Astrocyte (in vitro differentiated cells and primary cell): ENCODE measurements around the gene KPNA2. TPM values are rescaled to one million over a fixed set of nuclear protein-coding genes. Genes with fewer than 3 reads are reported as not detected.
"Not testable (repeated sequence)": the region's sequence is repeated elsewhere in the genome, so short reads cannot be mapped to it uniquely, and the experiment has no call there.

Experiments used
- DNase-seq: peaks from one replicate; pipeline ENCODE4 v3.0.0-alpha.2; 2010; ENCODE audit warnings: low read depth
- FAIRE-seq: peaks from 2 replicates; lab custom pipeline; 2011; peaks lifted over from hg19 to GRCh38; lab: Jason Lieb, UNC
- H2AFZ ChIP-seq: 2 replicates; pipeline ENCODE4 v1.6.0; 2012; ENCODE audit warnings: low read depth, low read length, inconsistent platforms
- H3K27ac ChIP-seq: 2 replicates; pipeline ENCODE4 v1.5.1; 2011; ENCODE audit warnings: low read depth, low read length, inconsistent platforms
- H3K27me3 ChIP-seq: 2 replicates; pipeline ENCODE4 v1.6.0; 2011; ENCODE audit warnings: low read length, inconsistent platforms; ENCODE audit not compliant: insufficient read depth
- H3K36me3 ChIP-seq: 2 replicates; pipeline ENCODE4 v1.5.1; 2011; ENCODE audit warnings: low read length, inconsistent platforms; ENCODE audit not compliant: insufficient read depth
- H3K4me1 ChIP-seq: 2 replicates; pipeline ENCODE4 v1.5.1; 2011; ENCODE audit warnings: low read length, inconsistent platforms; ENCODE audit not compliant: insufficient read depth
- H3K4me2 ChIP-seq: 2 replicates; pipeline ENCODE4 v1.6.0; 2012; ENCODE audit warnings: low read length, inconsistent platforms
- H3K4me3 ChIP-seq: 2 replicates; pipeline ENCODE4 v1.5.1; 2011; ENCODE audit warnings: low read depth, mild to moderate bottlenecking, low read length, inconsistent platforms; ENCODE audit not compliant: insufficient read depth
- H3K79me2 ChIP-seq: 2 replicates; pipeline ENCODE4 v1.6.0; 2012; ENCODE audit warnings: mild to moderate bottlenecking, low read length, inconsistent platforms; ENCODE audit not compliant: insufficient read depth
- H3K9ac ChIP-seq: 2 replicates; pipeline ENCODE4 v1.6.0; 2012; ENCODE audit warnings: mild to moderate bottlenecking, low read length, inconsistent platforms
- H3K9me3 ChIP-seq: 2 replicates; pipeline ENCODE4 v1.5.1; 2012; ENCODE audit warnings: low read depth, mild to moderate bottlenecking, low read length, inconsistent platforms; ENCODE audit not compliant: insufficient read depth
- H4K20me1 ChIP-seq: 2 replicates; pipeline ENCODE4 v1.6.0; 2012; ENCODE audit warnings: low read length, inconsistent platforms; ENCODE audit not compliant: insufficient read depth
- H3K27ac Mint-ChIP-seq: one replicate; pipeline ENCODE4 v1.8.0; 2021; ENCODE audit warnings: mild to moderate bottlenecking, mixed read lengths; ENCODE audit not compliant: unreplicated experiment
- H3K27me3 Mint-ChIP-seq: one replicate; pipeline ENCODE4 v1.8.0; 2021; ENCODE audit warnings: low read depth, mixed read lengths; ENCODE audit not compliant: unreplicated experiment
- H3K36me3 Mint-ChIP-seq: one replicate; pipeline ENCODE4 v1.8.0; 2021; ENCODE audit warnings: low read depth, mixed read lengths; ENCODE audit not compliant: unreplicated experiment
- H3K4me1 Mint-ChIP-seq: one replicate; pipeline ENCODE4 v1.8.0; 2021; ENCODE audit warnings: low read depth, mixed read lengths; ENCODE audit not compliant: unreplicated experiment
- H3K4me3 Mint-ChIP-seq: one replicate; pipeline ENCODE4 v1.8.0; 2021; ENCODE audit warnings: mild to moderate bottlenecking, moderate library complexity, mixed read lengths; ENCODE audit not compliant: unreplicated experiment
- H3K9me3 Mint-ChIP-seq: one replicate; pipeline ENCODE4 v1.8.0; 2021; ENCODE audit warnings: mild to moderate bottlenecking, mixed read lengths; ENCODE audit not compliant: unreplicated experiment
- CTCF ChIP-seq: IDR thresholded peaks from 2 replicates; pipeline ENCODE4 v1.5.1; 2011; ENCODE audit warnings: low read depth, mild to moderate bottlenecking, inconsistent platforms, low read length, moderate library complexity; ENCODE audit not compliant: insufficient read depth
- EZH2 ChIP-seq: IDR thresholded peaks from 2 replicates; pipeline ENCODE4 v1.6.1; 2012; ENCODE audit warnings: mild to moderate bottlenecking, low read length, inconsistent platforms; ENCODE audit not compliant: insufficient read depth
- total RNA-seq: library from RNA; stranded (reverse); gene quantifications from 2 replicates; pipeline ENCODE4 v1.2.1, GENCODE V29; 2021

Gene KPNA2
- total RNA-seq, 1 donor from 2014 or later: 208 TPM

- Histone ChIP-seq H3K9me3 (no peaks in the 10 kb centered on the region), H3K4me3 (no peak overlapping the region), H3K79me2 (no peaks in the 10 kb centered on the region), H3K27me3 (no peaks in the 10 kb centered on the region), H3K4me2 (no peak overlapping the region), H4K20me1 (no peaks in the 10 kb centered on the region), H3K9ac (no peak overlapping the region), H3K27ac (no peak overlapping the region), H3K4me1 (peaks cover 7% of the 10 kb centered on the region), H2AFZ (no peak overlapping the region), H3K36me3 (no peaks in the 10 kb centered on the region)
- Mint-ChIP-seq H3K4me3 (no peak overlapping the region), H3K4me1 (no peaks in the 10 kb centered on the region), H3K27ac (no peak overlapping the region), H3K36me3 (no peaks in the 10 kb centered on the region), H3K9me3 (no peaks in the 10 kb centered on the region), H3K27me3 (no peaks in the 10 kb centered on the region)
- no peak for DNase-seq
- no peak for TF ChIP-seq EZH2
- no peak for TF ChIP-seq CTCF
- FAIRE-seq: no peak
Measured at GRCh38 chr17:68021963-68022362, 13.6 kb upstream of the KPNA2 start.

- not testable (repeated sequence) for FAIRE-seq, H2AFZ ChIP-seq, H3K27ac ChIP-seq, H4K20me1 ChIP-seq, H3K9me3 ChIP-seq, H3K27me3 ChIP-seq, H3K36me3 ChIP-seq, H3K4me2 ChIP-seq, H3K4me3 Mint-ChIP-seq, H3K27ac Mint-ChIP-seq, H3K9me3 Mint-ChIP-seq, H3K27me3 Mint-ChIP-seq, H3K4me1 ChIP-seq, H3K9ac ChIP-seq, DNase-seq, H3K36me3 Mint-ChIP-seq, H3K79me2 ChIP-seq, H3K4me3 ChIP-seq, H3K4me1 Mint-ChIP-seq
Measured at GRCh38 chr17:68022547-68022946, 13.0 kb upstream of the KPNA2 start.

GRCh38 chr17:68029512-68030215, 5.9 kb upstream of the KPNA2 start:
- FAIRE-seq (no peak), DNase-seq (no peak)
- no peaks in the 10 kb centered on the region for H3K27me3 Mint-ChIP-seq
- H3K27ac Mint-ChIP-seq: no peak overlapping the region
- peaks cover 2% of the 10 kb centered on the region for H3K9me3 Mint-ChIP-seq
- Histone ChIP-seq H3K4me3 (no peak overlapping the region), H3K4me1 (peaks cover 4% of the 10 kb centered on the region), H3K9ac (no peak overlapping the region), H3K36me3 (no peaks in the 10 kb centered on the region), H3K27ac (no peak overlapping the region), H3K4me2 (no peak overlapping the region), H3K27me3 (no peaks in the 10 kb centered on the region), H3K79me2 (no peaks in the 10 kb centered on the region), H3K9me3 (no peaks in the 10 kb centered on the region), H2AFZ (no peak overlapping the region), H4K20me1 (no peaks in the 10 kb centered on the region)
- H3K4me1 Mint-ChIP-seq: no peaks in the 10 kb centered on the region
- H3K4me3 Mint-ChIP-seq: no peak overlapping the region
- TF ChIP-seq EZH2 (no peak), CTCF (no peak)
- no peaks in the 10 kb centered on the region for H3K36me3 Mint-ChIP-seq
